Smooth muscle cell of the coronary artery (primary cell): ENCODE measurements around the gene ZNF208. TPM values are rescaled to one million over a fixed set of nuclear protein-coding genes. Genes with fewer than 3 reads are reported as not detected.

Source experiments
- total RNA-seq: library from RNA; depleted of rRNA; stranded (reverse); fragments of >200 nt; gene quantifications from 2 replicates; pipeline ENCODE4 v1.2.3, GENCODE V29; 2014; ENCODE audit warnings: low replicate concordance

The ZNF208 gene
- 1.4 and 2.1 TPM in 2 replicates for total RNA-seq

GRCh38 chr19:22010437-22011143, at the start of gene ZNF208:
Gene ZNF208 (minus strand): TSS chr19:22010943. CDS start chr19:22010794, 149 bp downstream.

Other genes with a start within 250 kb of the ZNF208 start
- 0.94 and 2.6 TPM in 2 replicates for gene ZNF100, start 243.4 kb downstream of the ZNF208 start, total RNA-seq
- gene ZNF43, start 174.8 kb downstream of the ZNF208 start, total RNA-seq, result 2.3 and 2.9 TPM in 2 replicates
- gene ZNF257, start 41.5 kb upstream of the ZNF208 start, total RNA-seq, result 0.23 and 0.35 TPM in 2 replicates
- 0.53 and 0.70 TPM in 2 replicates for gene ZNF676, start 186.0 kb upstream of the ZNF208 start, total RNA-seq